Mucosa of descending colon (tissue), 3 donors: ENCODE measurements around the gene TMEM178B. TPM values are rescaled to one million over a fixed set of nuclear protein-coding genes. Genes with fewer than 3 reads are reported as not detected.
"Not testable (repeated sequence)": the region's sequence is repeated elsewhere in the genome, so short reads cannot be mapped to it uniquely, and the experiment has no call there.

Source experiments
- ATAC-seq: fragments of 200-7000 bp; cut with Tn5 transposase; one replicate; pipeline ENCODE4 v1.9.1; 2020; ENCODE audit warnings: mild to moderate bottlenecking, moderate library complexity
- DNase-seq, 3 donors: peaks; one replicate each; pipeline ENCODE4 v3.0.0-alpha.2; 2020
- H3K36me3 ChIP-seq: fragments of 200-600 bp; one replicate; pipeline ENCODE4 v1.8.0; 2021; ENCODE audit warnings: low read depth, mild to moderate bottlenecking
- H3K4me1 ChIP-seq: fragments of 200-600 bp; one replicate; pipeline ENCODE4 v1.8.0; 2021; ENCODE audit warnings: low read depth, mild to moderate bottlenecking
- H3K4me3 ChIP-seq: fragments of 200-600 bp; one replicate; pipeline ENCODE4 v1.8.0; 2021; ENCODE audit warnings: mild to moderate bottlenecking
- H3K9me3 ChIP-seq: fragments of 200-600 bp; one replicate; pipeline ENCODE4 v1.8.0; 2021; ENCODE audit warnings: mild to moderate bottlenecking
- CTCF ChIP-seq: fragments of 200-600 bp; IDR thresholded peaks from one replicate; pipeline ENCODE4 v1.8.0; 2022; ENCODE audit warnings: antibody characterized with exemption, mild to moderate bottlenecking
- intact Hi-C, 2 donors: fragments of 100-400 bp; cut with DNase I in 1 of 2; cut with micrococcal nuclease in 1 of 2; formaldehyde crosslinking; loops; one replicate each; pipeline versions ENCODE4 v1.11.0 to v1.11.1; 2022; cut with DNase I, micrococcal nuclease
- total RNA-seq, 3 donors: library from RNA; stranded (reverse); fragmentation: NEBNext Ultra II Directional in 2 of 3; extraction: Animal tissue kit (Norgen Biotek cat#: 25700) in 2 of 3; gene quantifications; one replicate each; pipeline versions ENCODE4 v1.2.1 to v1.2.4, GENCODE V29; 2021 to 2023
- donor health status: DM: no; HTN: no; CAD: no; lungs with moderate emphysema.
- donor health status: DM: no; HTN: no; CAD: no.
- donor health status: DM: no; HTN: yes; CAD: no.

TMEM178B gene
- total RNA-seq, 3 donors from 2014 or later, result 0.22 to 2.0 (median 0.32) TPM

- ATAC-seq, result no peak
- no peaks in the 10 kb centered on the region for H3K36me3 ChIP-seq
Measured at GRCh38 chr7:141323826-141324225, 250.0 kb downstream of the TMEM178B start.

GRCh38 chr7:141324870-141325269, 251.0 kb downstream of the TMEM178B start:
- ATAC-seq, result no peak
- Histone ChIP-seq H3K4me3 (no peak overlapping the region), H3K4me1 (no peaks in the 10 kb centered on the region), H3K36me3 (no peaks in the 10 kb centered on the region), H3K9me3 (no peaks in the 10 kb centered on the region)
- DNase-seq, result no peak
- no peak for TF ChIP-seq CTCF
- intact Hi-C loops, result no loop called here

More at GRCh38 chr7:141323826-141324225, 250.0 kb downstream of the TMEM178B start:
- DNase-seq, result no peak
- no peak for TF ChIP-seq CTCF
- Histone ChIP-seq H3K4me3 (no peak overlapping the region), H3K9me3 (no peaks in the 10 kb centered on the region), H3K4me1 (no peaks in the 10 kb centered on the region)
- intact Hi-C loops, result no loop called here

- Histone ChIP-seq H3K9me3 (no peaks in the 10 kb centered on the region), H3K36me3 (no peaks in the 10 kb centered on the region), H3K4me3 (no peak overlapping the region), H3K4me1 (no peaks in the 10 kb centered on the region)
- TF ChIP-seq CTCF, result no peak
- DNase-seq, result no peak
- intact Hi-C loops, result no loop called here
- ATAC-seq, result no peak
Measured at GRCh38 chr7:141325275-141325674, 251.4 kb downstream of the TMEM178B start.

GRCh38 chr7:141328290-141328689, 254.4 kb downstream of the TMEM178B start:
- Histone ChIP-seq H3K4me1 (no peaks in the 10 kb centered on the region), H3K36me3 (no peaks in the 10 kb centered on the region), H3K9me3 (no peaks in the 10 kb centered on the region), H3K4me3 (no peak overlapping the region)
- ATAC-seq, result no peak
- no peak for DNase-seq
- intact Hi-C loops, result no loop called here
- no peak for TF ChIP-seq CTCF

GRCh38 chr7:141330285-141330684, 256.4 kb downstream of the TMEM178B start:
- DNase-seq, H3K4me3 ChIP-seq, H3K36me3 ChIP-seq, H3K4me1 ChIP-seq, intact Hi-C loops, H3K9me3 ChIP-seq, ATAC-seq: not testable (repeated sequence)

- intact Hi-C loops, result no loop called here
- ATAC-seq, result no peak
- DNase-seq, result no peak
- Histone ChIP-seq H3K4me1 (no peaks in the 10 kb centered on the region), H3K36me3 (no peaks in the 10 kb centered on the region), H3K9me3 (no peaks in the 10 kb centered on the region), H3K4me3 (no peak overlapping the region)
- no peak for TF ChIP-seq CTCF
Measured at GRCh38 chr7:141333459-141333858, 259.6 kb downstream of the TMEM178B start.
